ENCODE measurements around the gene DDAH1. TPM values are rescaled to one million over a fixed set of nuclear protein-coding genes. Genes with fewer than 3 reads are reported as not detected.

DDAH1 gene
- total and polyA plus RNA-seq, 5 donors from 2014 or later = 0.15 TPM; not detected in 4

DNA sequence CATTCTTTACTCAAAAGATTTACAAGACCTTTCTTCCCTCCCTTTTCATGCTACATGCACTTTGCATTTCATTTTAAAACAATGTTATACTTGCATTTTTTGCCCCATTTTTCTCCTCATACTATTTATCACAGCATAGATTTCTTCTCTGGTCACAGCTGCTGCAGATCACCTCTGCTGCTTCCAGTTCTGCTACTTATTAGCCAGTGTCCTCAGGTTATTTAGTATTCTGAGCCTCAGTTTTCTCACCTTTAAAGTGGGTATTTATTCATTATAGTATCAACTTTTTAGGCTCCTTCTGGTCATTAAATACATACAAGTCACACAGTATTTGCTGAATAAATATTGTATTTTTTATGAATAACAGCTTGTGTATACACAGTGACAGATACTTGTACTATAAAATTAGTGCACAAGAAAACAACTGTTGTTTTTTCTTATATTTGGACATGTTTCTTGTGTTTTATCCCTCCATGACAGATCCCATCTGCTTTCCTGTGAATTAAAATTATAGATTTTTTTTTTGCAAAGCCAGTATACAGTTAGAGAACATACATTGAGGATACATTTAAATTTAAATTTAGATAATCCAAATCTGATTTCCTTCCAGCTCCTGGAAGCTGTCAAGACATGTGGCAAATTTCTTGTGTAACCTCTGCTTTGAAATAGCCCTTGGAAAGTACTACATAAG, 103.2 kb downstream of the DDAH1 start:
- no peaks in the 10 kb centered on the region for H3K9me3 ChIP-seq (ENCODE audit: control insufficient read depth in 2 of 2, low read length in 2 of 2)
- no peak overlapping the region for H3K27ac ChIP-seq (ENCODE audit: insufficient read depth, low read length, poor library complexity, severe bottlenecking)
- H3K4me3 ChIP-seq (ENCODE audit: low read depth, low read length) = no peak overlapping the region
- DNase-seq (no peak), ATAC-seq (ENCODE audit: low read depth in 2 of 2) (no peak)
- Mint-ChIP-seq H3K9me3 (no peaks in the 10 kb centered on the region), H3K27me3 (no peaks in the 10 kb centered on the region), H3K4me1 (no peaks in the 10 kb centered on the region), H3K36me3 (no peaks in the 10 kb centered on the region), H3K4me3 (no peak overlapping the region), H3K27ac (no peak overlapping the region)
- H3K4me1 ChIP-seq (ENCODE audit: control insufficient read depth, insufficient read depth, low read length, poor library complexity, severe bottlenecking) = no peaks in the 10 kb centered on the region
- no peaks in the 10 kb centered on the region for H3K27me3 ChIP-seq (ENCODE audit: control insufficient read depth, insufficient read depth, low read length)
- no peaks in the 10 kb centered on the region for H3K36me3 ChIP-seq (ENCODE audit: control insufficient read depth, insufficient read depth, low read length)

DNA sequence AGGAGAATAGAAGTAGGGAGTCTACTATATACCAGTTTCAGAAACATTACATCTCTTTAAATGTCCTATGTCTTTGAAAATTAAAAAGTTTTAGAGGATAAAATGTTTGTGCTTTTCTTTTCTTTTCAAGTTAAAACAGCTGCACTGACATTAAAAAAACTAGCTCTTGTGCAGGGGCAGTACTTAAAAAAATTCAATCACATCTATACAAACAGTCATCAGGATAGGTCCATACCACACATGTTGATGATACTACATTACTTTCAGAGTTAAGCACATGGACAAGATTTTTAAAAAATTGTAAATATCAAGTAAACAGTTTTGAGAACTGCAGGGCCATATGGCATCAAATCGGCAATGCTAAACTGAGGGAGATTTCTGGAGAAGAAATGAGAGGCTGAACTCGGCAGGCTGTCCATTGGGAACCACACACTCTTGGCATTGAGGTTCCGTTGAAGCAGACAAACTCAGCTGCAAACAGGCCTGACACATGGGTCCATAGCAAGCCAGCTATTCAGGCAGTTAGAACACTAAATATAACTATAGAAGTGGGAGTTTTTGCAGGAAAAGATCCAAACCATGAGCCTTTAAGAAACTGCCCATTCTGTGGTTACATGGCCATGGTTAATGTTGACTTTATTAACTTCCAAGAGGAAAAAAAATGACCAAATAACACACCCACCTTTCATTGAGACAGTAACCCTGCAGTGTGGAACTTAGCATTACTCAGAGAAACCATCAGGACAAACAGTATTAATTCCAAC, 104.0 kb downstream of the DDAH1 start:
- no peak overlapping the region for H3K27ac Mint-ChIP-seq
- Histone ChIP-seq H3K36me3 (ENCODE audit: control insufficient read depth, insufficient read depth, low read length) (no peaks in the 10 kb centered on the region), H3K4me3 (ENCODE audit: low read depth, low read length) (no peak overlapping the region), H3K4me1 (ENCODE audit: control insufficient read depth, insufficient read depth, low read length, poor library complexity, severe bottlenecking) (no peaks in the 10 kb centered on the region), H3K27ac (ENCODE audit: insufficient read depth, low read length, poor library complexity, severe bottlenecking) (no peak overlapping the region), H3K27me3 (ENCODE audit: control insufficient read depth, insufficient read depth, low read length) (no peaks in the 10 kb centered on the region), H3K9me3 (ENCODE audit: control insufficient read depth in 2 of 2, low read length in 2 of 2) (no peaks in the 10 kb centered on the region)
- no peak overlapping the region for H3K4me3 Mint-ChIP-seq
- ATAC-seq (ENCODE audit: low read depth in 2 of 2) (no peak), DNase-seq (no peak)
- H3K9me3 Mint-ChIP-seq = no peaks in the 10 kb centered on the region
- H3K4me1 Mint-ChIP-seq = no peaks in the 10 kb centered on the region
- H3K36me3 Mint-ChIP-seq = no peaks in the 10 kb centered on the region
- H3K27me3 Mint-ChIP-seq = peaks cover under 1% of the 10 kb centered on the region

DNA sequence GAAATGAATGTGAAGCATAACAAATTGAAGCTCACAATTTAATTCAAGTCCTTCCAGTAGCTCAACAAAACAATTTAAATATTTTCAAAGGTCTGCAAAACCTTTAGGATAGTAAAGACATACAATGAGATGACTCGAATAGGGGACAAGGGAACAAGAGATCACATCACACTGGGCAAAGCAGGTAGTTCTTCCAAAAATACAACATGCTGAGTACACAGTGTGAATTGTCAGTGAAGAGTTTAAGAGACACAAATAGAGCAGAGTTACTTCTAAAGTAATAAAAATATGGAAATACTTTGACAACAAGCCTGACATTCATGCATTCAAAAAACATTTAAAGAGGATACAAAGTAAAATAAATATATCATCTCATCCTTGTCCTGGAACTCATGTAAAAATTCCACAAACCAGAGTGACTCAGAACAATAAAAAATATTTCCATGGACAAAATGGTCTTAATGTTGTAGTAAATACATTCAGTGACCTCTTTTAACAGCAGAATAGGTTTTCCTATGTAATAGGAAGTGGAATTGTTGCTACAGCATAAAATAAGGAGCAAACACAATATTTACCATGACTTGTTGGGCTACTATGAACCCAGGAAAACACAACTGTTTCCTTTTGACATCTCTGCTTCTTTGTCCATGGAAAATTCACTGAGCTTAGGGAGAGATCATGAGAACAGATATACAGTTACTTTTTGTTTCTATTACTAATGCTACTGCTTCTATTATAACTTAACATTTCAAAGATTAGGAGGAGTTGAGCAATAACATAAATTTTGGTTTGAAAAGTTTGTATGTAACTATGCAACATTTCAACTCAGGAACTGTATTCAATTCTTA, 104.9 kb downstream of the DDAH1 start:
- Histone ChIP-seq H3K9me3 (ENCODE audit: control insufficient read depth in 2 of 2, low read length in 2 of 2) (no peaks in the 10 kb centered on the region), H3K27me3 (ENCODE audit: control insufficient read depth, insufficient read depth, low read length) (no peaks in the 10 kb centered on the region), H3K4me1 (ENCODE audit: control insufficient read depth, insufficient read depth, low read length, poor library complexity, severe bottlenecking) (no peaks in the 10 kb centered on the region), H3K27ac (ENCODE audit: insufficient read depth, low read length, poor library complexity, severe bottlenecking) (no peak overlapping the region), H3K36me3 (ENCODE audit: control insufficient read depth, insufficient read depth, low read length) (no peaks in the 10 kb centered on the region), H3K4me3 (ENCODE audit: low read depth, low read length) (no peak overlapping the region)
- H3K4me3 Mint-ChIP-seq = no peak overlapping the region
- H3K27ac Mint-ChIP-seq = no peak overlapping the region
- H3K36me3 Mint-ChIP-seq = no peaks in the 10 kb centered on the region
- H3K27me3 Mint-ChIP-seq = peaks cover 4% of the 10 kb centered on the region
- ATAC-seq (ENCODE audit: low read depth in 2 of 2) (no peak), DNase-seq (no peak)
- no peaks in the 10 kb centered on the region for H3K4me1 Mint-ChIP-seq
- no peaks in the 10 kb centered on the region for H3K9me3 Mint-ChIP-seq

DNA sequence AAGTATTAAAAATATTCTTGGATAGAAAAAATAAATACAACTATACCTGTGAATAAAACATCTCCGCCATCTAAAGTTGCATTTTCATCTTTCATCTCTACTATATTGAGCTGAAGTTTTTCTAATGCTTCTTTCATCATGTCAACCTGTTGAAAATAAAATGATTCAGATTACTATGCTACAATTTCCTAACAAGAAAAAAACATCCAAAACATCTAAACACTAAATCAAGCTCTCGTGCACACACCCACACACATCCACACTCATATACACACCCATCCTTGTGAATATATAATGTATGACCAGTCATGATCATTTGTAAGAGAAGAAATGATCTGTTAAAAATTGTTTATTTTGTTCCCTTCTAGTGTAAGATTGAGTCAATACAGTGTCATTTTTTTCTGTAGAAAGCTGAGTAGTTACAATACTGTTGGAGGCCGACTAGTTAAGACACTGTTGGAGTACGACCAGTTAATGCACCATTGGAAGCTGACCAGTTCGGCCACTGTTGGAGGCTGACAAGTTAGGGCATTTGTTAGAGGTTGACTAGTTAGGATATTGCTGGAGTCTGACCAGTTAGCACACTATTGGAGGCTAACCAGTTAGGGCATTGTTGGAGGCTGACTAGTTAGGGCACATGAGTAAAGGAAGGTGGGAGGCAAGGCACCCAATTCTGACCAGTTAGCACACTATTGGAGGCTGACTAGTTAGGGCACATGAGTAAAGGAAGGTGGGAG, 106.1 kb downstream of the DDAH1 start:
- peaks cover 4% of the 10 kb centered on the region for H3K27me3 Mint-ChIP-seq
- Histone ChIP-seq H3K27ac (ENCODE audit: insufficient read depth, low read length, poor library complexity, severe bottlenecking) (no peak overlapping the region), H3K4me1 (ENCODE audit: control insufficient read depth, insufficient read depth, low read length, poor library complexity, severe bottlenecking) (no peaks in the 10 kb centered on the region), H3K27me3 (ENCODE audit: control insufficient read depth, insufficient read depth, low read length) (no peaks in the 10 kb centered on the region), H3K9me3 (ENCODE audit: control insufficient read depth in 2 of 2, low read length in 2 of 2) (no peaks in the 10 kb centered on the region), H3K36me3 (ENCODE audit: control insufficient read depth, insufficient read depth, low read length) (no peaks in the 10 kb centered on the region), H3K4me3 (ENCODE audit: low read depth, low read length) (no peak overlapping the region)
- no peaks in the 10 kb centered on the region for H3K9me3 Mint-ChIP-seq
- no peaks in the 10 kb centered on the region for H3K4me1 Mint-ChIP-seq
- ATAC-seq (ENCODE audit: low read depth in 2 of 2) (no peak), DNase-seq (no peak)
- no peak overlapping the region for H3K27ac Mint-ChIP-seq
- no peak overlapping the region for H3K4me3 Mint-ChIP-seq
- H3K36me3 Mint-ChIP-seq = no peaks in the 10 kb centered on the region

DNA sequence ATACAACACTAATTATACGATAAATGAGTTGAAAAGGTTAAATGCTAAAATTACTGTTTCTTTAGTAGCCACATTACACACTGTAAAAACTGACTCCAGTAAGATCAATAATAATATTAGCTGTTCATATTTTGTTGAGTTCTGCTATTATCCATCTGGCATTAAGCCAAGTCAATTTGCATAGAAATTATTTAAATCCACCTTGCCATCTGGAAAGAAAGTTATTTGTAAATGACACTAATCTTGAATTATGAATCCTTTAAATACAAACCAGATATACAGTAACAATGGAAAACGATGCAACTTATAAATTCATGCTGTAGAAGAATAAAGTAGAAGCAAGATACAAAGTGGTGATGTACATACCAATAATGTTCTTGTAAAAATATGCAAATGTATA, 107.1 kb downstream of the DDAH1 start:
- Mint-ChIP-seq H3K27ac (no peak overlapping the region), H3K27me3 (peaks cover 4% of the 10 kb centered on the region), H3K9me3 (no peaks in the 10 kb centered on the region), H3K36me3 (no peaks in the 10 kb centered on the region), H3K4me1 (no peaks in the 10 kb centered on the region), H3K4me3 (no peak overlapping the region)
- H3K27me3 ChIP-seq (ENCODE audit: control insufficient read depth, insufficient read depth, low read length) = no peaks in the 10 kb centered on the region
- H3K4me1 ChIP-seq (ENCODE audit: control insufficient read depth, insufficient read depth, low read length, poor library complexity, severe bottlenecking) = no peaks in the 10 kb centered on the region
- H3K27ac ChIP-seq (ENCODE audit: insufficient read depth, low read length, poor library complexity, severe bottlenecking) = no peak overlapping the region
- no peaks in the 10 kb centered on the region for H3K36me3 ChIP-seq (ENCODE audit: control insufficient read depth, insufficient read depth, low read length)
- no peak overlapping the region for H3K4me3 ChIP-seq (ENCODE audit: low read depth, low read length)
- ATAC-seq (ENCODE audit: low read depth in 2 of 2) (no peak), DNase-seq (no peak)
- H3K9me3 ChIP-seq (ENCODE audit: control insufficient read depth in 2 of 2, low read length in 2 of 2) = no peaks in the 10 kb centered on the region

DNA sequence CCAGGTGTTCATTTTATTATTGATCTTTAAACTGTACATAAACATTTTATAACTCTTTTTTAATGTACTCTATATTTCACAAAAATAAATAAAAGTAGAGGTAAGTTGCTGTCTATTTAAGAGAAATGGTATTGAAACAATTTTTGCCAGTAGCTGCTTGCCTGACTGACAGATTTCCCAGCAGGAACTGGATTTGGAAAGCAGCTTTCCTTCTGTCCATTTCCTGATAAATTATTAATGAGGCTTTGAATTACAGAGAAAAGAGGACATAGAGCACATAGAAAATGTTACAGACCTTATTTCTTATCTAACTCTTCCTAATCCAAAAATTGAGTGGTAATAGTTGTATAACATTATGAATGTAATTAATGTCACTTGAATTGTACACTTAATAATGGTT, 108.8 kb downstream of the DDAH1 start:
- Histone ChIP-seq H3K9me3 (ENCODE audit: control insufficient read depth in 2 of 2, low read length in 2 of 2) (no peaks in the 10 kb centered on the region), H3K36me3 (ENCODE audit: control insufficient read depth, insufficient read depth, low read length) (no peaks in the 10 kb centered on the region), H3K27ac (ENCODE audit: insufficient read depth, low read length, poor library complexity, severe bottlenecking) (no peak overlapping the region), H3K4me1 (ENCODE audit: control insufficient read depth, insufficient read depth, low read length, poor library complexity, severe bottlenecking) (no peaks in the 10 kb centered on the region), H3K4me3 (ENCODE audit: low read depth, low read length) (no peak overlapping the region), H3K27me3 (ENCODE audit: control insufficient read depth, insufficient read depth, low read length) (no peaks in the 10 kb centered on the region)
- Mint-ChIP-seq H3K36me3 (no peaks in the 10 kb centered on the region), H3K4me3 (no peak overlapping the region), H3K27ac (no peak overlapping the region), H3K4me1 (no peaks in the 10 kb centered on the region), H3K9me3 (no peaks in the 10 kb centered on the region), H3K27me3 (peaks cover 4% of the 10 kb centered on the region)
- no peak for DNase-seq
- no peak for ATAC-seq (ENCODE audit: low read depth in 2 of 2)

DNA sequence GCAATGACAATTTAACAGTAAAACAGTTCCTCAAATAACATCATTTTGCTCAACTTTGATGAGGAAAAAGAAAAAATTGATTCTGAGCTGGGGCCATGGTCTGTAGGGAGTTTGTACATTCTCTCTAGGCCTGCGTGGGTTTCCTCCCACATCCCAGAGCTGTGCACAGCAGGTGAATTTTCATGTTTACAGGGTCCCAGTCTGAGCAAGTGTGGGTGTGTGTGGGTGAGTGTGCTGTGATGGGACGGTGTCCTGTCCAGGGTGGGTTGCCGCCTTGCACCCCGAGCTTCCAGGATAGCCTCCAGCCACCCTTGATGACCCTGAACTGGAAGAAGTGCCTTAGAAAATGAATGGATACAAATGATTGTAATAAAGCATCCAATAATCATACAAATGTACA, 112.9 kb downstream of the DDAH1 start:
- Mint-ChIP-seq H3K9me3 (peaks cover 0 to 7% (median 0%) of the 10 kb centered on the region in 7 donors), H3K36me3 (no peaks in the 10 kb centered on the region), H3K27ac (no peak overlapping the region), H3K4me1 (no peaks in the 10 kb centered on the region), H3K27me3 (peaks cover 9% of the 10 kb centered on the region), H3K4me3 (no peak overlapping the region)
- no peaks in the 10 kb centered on the region for H3K9me3 ChIP-seq (ENCODE audit: control insufficient read depth in 2 of 2, low read length in 2 of 2)
- H3K27me3 ChIP-seq (ENCODE audit: control insufficient read depth, insufficient read depth, low read length) = no peaks in the 10 kb centered on the region
- no peaks in the 10 kb centered on the region for H3K36me3 ChIP-seq (ENCODE audit: control insufficient read depth, insufficient read depth, low read length)
- H3K27ac ChIP-seq (ENCODE audit: insufficient read depth, low read length, poor library complexity, severe bottlenecking) = no peak overlapping the region
- no peak for ATAC-seq (ENCODE audit: low read depth in 2 of 2)
- no peak for DNase-seq
- H3K4me1 ChIP-seq (ENCODE audit: control insufficient read depth, insufficient read depth, low read length, poor library complexity, severe bottlenecking) = no peaks in the 10 kb centered on the region
- H3K4me3 ChIP-seq (ENCODE audit: low read depth, low read length) = no peak overlapping the region

All from CD4-positive, CD25-positive, alpha-beta regulatory T cell (primary cell).